Natural killer cell (primary cell): ENCODE data around the gene KDM3A. TPM values are rescaled to one million over a fixed set of nuclear protein-coding genes. Genes with fewer than 3 reads are reported as not detected.
A peak's percentile ranks its signal among the peaks of the same experiment; 100 is the strongest.

ENCODE experiments used
- ATAC-seq, 3 donors: fragments of 150-1000 bp in 2 of 3; fragments of 200-7000 bp in 1 of 3; cut with Tn5 transposase; 1 replicate in 1 of 3; 2 replicates in 2 of 3; pipeline ENCODE4 v1.10.0; 2021; ENCODE audit warnings: mild to moderate bottlenecking in 2 of 3, moderate library complexity in 2 of 3
- DNase-seq, 2 donors: peaks; one replicate each; pipeline versions ENCODE4 v3.0.0 to v3.0.0-alpha.2; 2013 to 2021; ENCODE audit warnings: mixed read lengths in 1 of 2
- H3K27ac ChIP-seq: one replicate; pipeline ENCODE4 v1.5.1; 2013; ENCODE audit warnings: mild to moderate bottlenecking, low read length
- H3K27me3 ChIP-seq: one replicate; pipeline ENCODE4 v1.6.1; 2013; ENCODE audit warnings: low read length; ENCODE audit not compliant: control insufficient read depth, insufficient read depth
- H3K36me3 ChIP-seq: one replicate; pipeline ENCODE4 v1.6.1; 2013; ENCODE audit warnings: low read length; ENCODE audit not compliant: control insufficient read depth, insufficient read depth
- H3K4me1 ChIP-seq: one replicate; pipeline ENCODE4 v1.6.1; 2013; ENCODE audit warnings: low read length; ENCODE audit not compliant: control insufficient read depth, insufficient read depth
- H3K4me3 ChIP-seq: one replicate; pipeline ENCODE4 v1.5.1; 2013; ENCODE audit warnings: low read length
- H3K9me3 ChIP-seq: one replicate; pipeline ENCODE4 v1.6.1; 2013; ENCODE audit warnings: low read length; ENCODE audit not compliant: control insufficient read depth, insufficient read depth
- H3K27ac Mint-ChIP-seq, 2 donors: one replicate each; pipeline ENCODE4 v1.8.0; 2022; ENCODE audit warnings: mild to moderate bottlenecking in 2 of 2, mixed read lengths in 2 of 2, moderate library complexity in 1 of 2
- H3K27me3 Mint-ChIP-seq, 2 donors: one replicate each; pipeline ENCODE4 v1.8.0; 2022; ENCODE audit warnings: low read depth in 2 of 2, mixed read lengths in 2 of 2
- H3K36me3 Mint-ChIP-seq: one replicate; pipeline ENCODE4 v1.8.0; 2022; ENCODE audit warnings: mixed read lengths
- H3K4me1 Mint-ChIP-seq, 2 donors: one replicate each; pipeline ENCODE4 v1.8.0; 2022; ENCODE audit warnings: mixed read lengths in 2 of 2
- H3K4me3 Mint-ChIP-seq: one replicate; pipeline ENCODE4 v1.8.0; 2022; ENCODE audit warnings: mild to moderate bottlenecking, moderate library complexity, mixed read lengths
- H3K9me3 Mint-ChIP-seq, 2 donors: one replicate each; pipeline ENCODE4 v1.8.0; 2022; ENCODE audit warnings: mixed read lengths in 2 of 2
- WGBS: methylation state at CpG from one replicate; pipeline ENCODE4 v1.1.7; 2013; ENCODE audit warnings: missing lambda C conversion rate; ENCODE audit not compliant: insufficient coverage; 5-methylcytosine and 5-hydroxymethylcytosine counted together
- intact Hi-C: fragments of 100-400 bp; cut with micrococcal nuclease; formaldehyde crosslinking; loops from one replicate; pipeline ENCODE4 v1.14.2; 2022
- total RNA-seq, 4 donors: library from RNA; stranded (reverse); fragments of 120-200 nt in 1 of 4; gene quantifications; one replicate each; pipeline versions ENCODE4 v1.2.3 to v1.2.4, GENCODE V29; 2013 to 2022
- TF ChIP-seq, protein P1 (sequence below): fragments of 200-600 bp; IDR thresholded peaks from one replicate; pipeline ENCODE4 v1.8.0; 2022; ENCODE audit warnings: antibody characterized with exemption

The KDM3A gene
- total RNA-seq, 3 donors from 2014 or later (not counting 1 experiment from before 2014, with no cell fraction given), result 172 to 195 (median 188) TPM

- H3K9me3 Mint-ChIP-seq, result no peaks in the 10 kb centered on the region
- TF ChIP-seq, protein P1, sequence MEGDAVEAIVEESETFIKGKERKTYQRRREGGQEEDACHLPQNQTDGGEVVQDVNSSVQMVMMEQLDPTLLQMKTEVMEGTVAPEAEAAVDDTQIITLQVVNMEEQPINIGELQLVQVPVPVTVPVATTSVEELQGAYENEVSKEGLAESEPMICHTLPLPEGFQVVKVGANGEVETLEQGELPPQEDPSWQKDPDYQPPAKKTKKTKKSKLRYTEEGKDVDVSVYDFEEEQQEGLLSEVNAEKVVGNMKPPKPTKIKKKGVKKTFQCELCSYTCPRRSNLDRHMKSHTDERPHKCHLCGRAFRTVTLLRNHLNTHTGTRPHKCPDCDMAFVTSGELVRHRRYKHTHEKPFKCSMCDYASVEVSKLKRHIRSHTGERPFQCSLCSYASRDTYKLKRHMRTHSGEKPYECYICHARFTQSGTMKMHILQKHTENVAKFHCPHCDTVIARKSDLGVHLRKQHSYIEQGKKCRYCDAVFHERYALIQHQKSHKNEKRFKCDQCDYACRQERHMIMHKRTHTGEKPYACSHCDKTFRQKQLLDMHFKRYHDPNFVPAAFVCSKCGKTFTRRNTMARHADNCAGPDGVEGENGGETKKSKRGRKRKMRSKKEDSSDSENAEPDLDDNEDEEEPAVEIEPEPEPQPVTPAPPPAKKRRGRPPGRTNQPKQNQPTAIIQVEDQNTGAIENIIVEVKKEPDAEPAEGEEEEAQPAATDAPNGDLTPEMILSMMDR, result no peak
- Histone ChIP-seq H3K4me1 (no peaks in the 10 kb centered on the region), H3K36me3 (peaks cover 8% of the 10 kb centered on the region), H3K27ac (no peak overlapping the region), H3K4me3 (no peak overlapping the region), H3K27me3 (no peaks in the 10 kb centered on the region), H3K9me3 (no peaks in the 10 kb centered on the region)
- H3K27me3 Mint-ChIP-seq, result no peaks in the 10 kb centered on the region
- no peak for ATAC-seq
- WGBS, result 94% methylated on average over 2 of the region's 5 CpGs
- no peak for DNase-seq
- H3K4me1 Mint-ChIP-seq, result peaks cover 11 to 17% of the 10 kb centered on the region in 2 donors
- H3K36me3 Mint-ChIP-seq, result no peaks in the 10 kb centered on the region
- no peak overlapping the region for H3K27ac Mint-ChIP-seq
- H3K4me3 Mint-ChIP-seq, result no peak overlapping the region
- intact Hi-C loops, result no loop called here
Observed at GRCh38 chr2:86513948-86514660, 72.9 kb downstream of the KDM3A start.

GRCh38 chr2:86518481-86518880, 77.3 kb downstream of the KDM3A start:
- peak in 1 of 2 donors; percentile 70 for DNase-seq
- peak in 2 of 3 donors; percentile 64 to 69 for ATAC-seq
- Histone ChIP-seq H3K27ac (no peak overlapping the region), H3K27me3 (no peaks in the 10 kb centered on the region), H3K4me3 (no peak overlapping the region), H3K36me3 (no peaks in the 10 kb centered on the region), H3K9me3 (peaks cover 4% of the 10 kb centered on the region), H3K4me1 (no peaks in the 10 kb centered on the region)
- no peaks in the 10 kb centered on the region for H3K4me1 Mint-ChIP-seq
- WGBS, result 98% methylated on average over 3 of the region's 3 CpGs
- H3K9me3 Mint-ChIP-seq, result peaks cover 0 to 2% of the 10 kb centered on the region in 2 donors
- intact Hi-C loops, result no loop called here
- no peak overlapping the region for H3K4me3 Mint-ChIP-seq
- TF ChIP-seq, protein P1, result peak; percentile 25
- no peaks in the 10 kb centered on the region for H3K27me3 Mint-ChIP-seq
- no peak overlapping the region for H3K27ac Mint-ChIP-seq
- peaks cover 11% of the 10 kb centered on the region for H3K36me3 Mint-ChIP-seq

- Histone ChIP-seq H3K36me3 (no peaks in the 10 kb centered on the region), H3K4me3 (no peak overlapping the region), H3K27ac (no peak overlapping the region), H3K9me3 (peaks cover 4% of the 10 kb centered on the region), H3K27me3 (no peaks in the 10 kb centered on the region), H3K4me1 (no peaks in the 10 kb centered on the region)
- H3K27ac Mint-ChIP-seq, result no peak overlapping the region
- WGBS, result 100% methylated on average over 1 of the region's 1 CpG
- DNase-seq, result no peak
- intact Hi-C loops, result no loop called here
- ATAC-seq, result no peak
- H3K4me3 Mint-ChIP-seq, result no peak overlapping the region
- H3K9me3 Mint-ChIP-seq, result peaks cover 0 to 2% of the 10 kb centered on the region in 2 donors
- H3K27me3 Mint-ChIP-seq, result no peaks in the 10 kb centered on the region
- TF ChIP-seq, protein P1, result no peak
- peaks cover 11% of the 10 kb centered on the region for H3K36me3 Mint-ChIP-seq
- no peaks in the 10 kb centered on the region for H3K4me1 Mint-ChIP-seq
Observed at GRCh38 chr2:86519349-86519748, 78.2 kb downstream of the KDM3A start.

GRCh38 chr2:86520153-86520552, 79.0 kb downstream of the KDM3A start:
- H3K4me1 Mint-ChIP-seq, result no peaks in the 10 kb centered on the region
- peaks cover 0 to 2% of the 10 kb centered on the region in 2 donors for H3K9me3 Mint-ChIP-seq
- no peaks in the 10 kb centered on the region for H3K36me3 ChIP-seq
- DNase-seq, result no peak
- peaks cover 11% of the 10 kb centered on the region for H3K36me3 Mint-ChIP-seq
- no peaks in the 10 kb centered on the region for H3K4me1 ChIP-seq
- H3K4me3 ChIP-seq, result no peak overlapping the region
- peak overlapping the region in 1 of 2 donors; percentile 21 for H3K27ac Mint-ChIP-seq
- no CpG with 5 or more reads among the region's 1 CpG for WGBS
- intact Hi-C loops, result no loop called here
- ATAC-seq, result no peak
- H3K27me3 Mint-ChIP-seq, result no peaks in the 10 kb centered on the region
- H3K9me3 ChIP-seq, result peaks cover 4% of the 10 kb centered on the region
- H3K27ac ChIP-seq, result no peak overlapping the region
- TF ChIP-seq, protein P1, result no peak
- no peaks in the 10 kb centered on the region for H3K27me3 ChIP-seq
- H3K4me3 Mint-ChIP-seq, result no peak overlapping the region
